AG09309 (cell line): ENCODE measurements around the gene SORL1-AS1.
"Not testable (repeated sequence)": the region's sequence is repeated elsewhere in the genome, so short reads cannot be mapped to it uniquely, and the experiment has no call there.

Source experiments
- DNase-seq: peaks from one replicate; pipeline ENCODE4 v3.0.0-alpha.2; 2010; ENCODE audit warnings: low read depth
- H3K4me3 ChIP-seq: 2 replicates; pipeline ENCODE4 v1.5.1; 2011; ENCODE audit warnings: mild to moderate bottlenecking, low read depth, low read length, moderate library complexity; ENCODE audit not compliant: control insufficient read depth
- CTCF ChIP-seq: IDR thresholded peaks from 2 replicates; pipeline ENCODE4 v1.5.1; 2011; ENCODE audit warnings: mild to moderate bottlenecking, low read depth, low read length, inconsistent platforms; ENCODE audit not compliant: insufficient read depth, control insufficient read depth; ENCODE audit errors: missing control alignments

SORL1-AS1 gene

GRCh38 chr11:121415856-121416255, 36.9 kb downstream of the SORL1-AS1 start:
- no peak overlapping the region for H3K4me3 ChIP-seq
- DNase-seq = no peak
- TF ChIP-seq CTCF = no peak

DNA sequence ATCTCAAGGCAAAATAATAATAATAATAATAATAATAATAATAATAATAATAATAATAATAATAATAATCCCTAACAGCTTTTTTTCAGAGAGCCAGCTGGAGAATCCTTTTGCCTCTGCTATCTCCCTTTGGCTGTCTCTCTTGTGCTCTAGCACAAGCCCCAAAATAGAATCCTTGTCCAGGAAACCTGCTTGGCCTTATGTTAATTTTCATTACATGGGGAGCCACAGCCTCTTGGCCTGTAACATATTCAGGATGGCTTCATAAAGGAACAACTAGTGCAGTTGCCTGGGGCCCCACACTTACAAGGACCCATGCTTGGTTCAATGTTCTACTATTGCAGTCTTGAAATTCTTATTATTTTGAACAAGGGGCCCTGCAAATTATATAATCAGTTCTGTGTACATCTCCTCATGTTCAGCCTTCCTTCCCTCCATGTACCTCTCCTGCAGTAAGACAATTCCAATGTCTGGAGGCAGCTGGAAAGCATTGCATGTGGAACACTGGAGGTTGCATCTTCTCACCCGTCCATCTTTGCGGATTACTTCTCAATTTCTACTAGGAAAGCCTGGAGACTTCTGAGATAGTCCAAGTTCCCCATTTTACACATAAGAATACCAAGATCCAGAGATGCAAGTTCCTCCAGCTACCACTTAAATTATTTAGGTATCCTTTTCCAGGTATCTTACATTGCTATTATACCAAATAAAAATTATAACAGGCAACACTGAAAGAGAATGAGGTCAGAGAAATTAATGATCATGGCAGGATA, 38.4 kb downstream of the SORL1-AS1 start:
- no peak overlapping the region for H3K4me3 ChIP-seq
- no peak for TF ChIP-seq CTCF
- DNase-seq = no peak

- no peak for DNase-seq
- no peak overlapping the region for H3K4me3 ChIP-seq
- no peak for TF ChIP-seq CTCF
Observed at GRCh38 chr11:121412711-121413415, 39.9 kb downstream of the SORL1-AS1 start.

DNA sequence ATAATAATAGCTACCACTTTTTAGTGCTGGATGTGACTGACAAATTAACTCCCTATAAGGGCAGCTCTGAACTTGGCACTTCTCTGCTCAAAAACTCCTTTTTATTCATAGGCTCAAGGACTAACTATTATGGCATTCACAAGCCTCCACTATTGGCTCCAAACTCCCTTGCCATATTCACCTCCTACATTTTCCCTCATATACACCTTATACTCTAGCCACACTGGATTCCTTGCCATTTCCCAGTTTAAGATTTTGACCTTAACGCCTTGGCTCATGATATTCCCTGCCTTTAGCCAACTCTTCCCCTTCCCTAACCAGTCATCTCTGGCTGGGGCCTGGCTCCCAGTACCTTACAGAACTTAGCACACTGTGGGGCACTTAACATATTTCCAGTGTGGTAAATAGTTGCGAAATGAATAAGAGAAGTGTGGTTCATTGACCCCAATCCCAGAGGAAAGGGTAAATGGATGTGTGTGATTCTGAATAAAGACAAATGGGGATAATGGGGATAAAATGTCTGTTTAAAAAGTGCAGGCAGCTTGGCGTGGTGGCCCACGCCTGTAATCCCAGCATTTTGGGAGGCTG, 40.7 kb downstream of the SORL1-AS1 start:
- TF ChIP-seq CTCF = no peak
- no peak for DNase-seq
- no peak overlapping the region for H3K4me3 ChIP-seq

- not testable (repeated sequence) for DNase-seq, H3K4me3 ChIP-seq
Observed at GRCh38 chr11:121411330-121411729, 41.4 kb downstream of the SORL1-AS1 start.

DNA sequence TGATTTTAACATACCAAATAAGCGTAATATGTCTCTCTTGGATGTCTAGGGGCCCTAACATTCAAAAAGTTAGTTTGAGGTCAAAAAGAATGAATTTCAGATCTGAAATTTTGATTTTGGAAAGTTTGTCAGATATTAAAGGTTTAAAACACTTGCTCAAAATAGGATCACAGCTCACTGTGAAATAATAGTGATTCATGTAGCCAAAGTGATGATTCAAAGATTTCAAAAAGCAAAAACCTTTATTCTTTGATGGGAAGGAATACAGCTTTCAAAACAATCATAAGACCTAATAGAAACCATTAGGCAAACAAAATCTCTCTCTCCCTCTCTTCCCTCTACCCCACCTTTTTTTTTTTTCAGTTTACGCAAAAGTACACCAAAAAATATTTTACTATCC, 42.7 kb downstream of the SORL1-AS1 start:
- not testable (repeated sequence) for DNase-seq, H3K4me3 ChIP-seq

DNA sequence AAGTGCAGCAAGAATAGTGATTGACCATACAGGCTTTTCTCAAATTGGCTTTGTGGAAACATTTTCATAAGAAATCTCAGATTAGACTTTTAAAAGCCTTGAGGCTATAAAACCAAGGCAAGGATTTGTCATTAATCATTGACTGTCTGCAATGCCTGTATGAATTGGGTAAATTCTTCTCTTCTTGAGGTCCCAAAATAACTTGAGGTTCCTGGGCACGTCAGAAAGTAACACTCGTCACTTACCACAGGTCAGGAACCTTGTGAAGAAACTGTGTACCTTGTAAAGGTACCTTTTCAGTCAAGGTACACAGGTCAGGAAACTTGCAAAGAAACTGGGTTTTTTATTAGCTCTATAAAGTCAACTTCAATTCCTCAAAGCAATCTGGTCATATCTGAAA, 43.9 kb downstream of the SORL1-AS1 start:
- TF ChIP-seq CTCF = no peak
- DNase-seq = no peak
- H3K4me3 ChIP-seq = no peak overlapping the region
